Measurements from ENCODE around the gene FOXQ1. TPM values are rescaled to one million over a fixed set of nuclear protein-coding genes. Genes with fewer than 3 reads are reported as not detected.

Gene FOXQ1
- total RNA-seq, 2 experiments from 2014 or later = not detected

- no peaks in the 10 kb centered on the region for H3K9me3 ChIP-seq (ENCODE audit: low read length)
- no TSS peak for BruUV-seq (replicated peaks)
- DNase-seq (ENCODE audit: low spot score) = no peak
- no peaks in the 10 kb centered on the region for H3K79me2 ChIP-seq (ENCODE audit: insufficient read depth, low read depth, low read length)
- H3K4me3 ChIP-seq (ENCODE audit: low read depth, low read length, poor library complexity, severe bottlenecking) = no peak overlapping the region
- no peak for TF ChIP-seq EZH2phosphoT487 (IDR thresholded peaks at IDR 0.05; ENCODE audit: borderline replicate concordance, low read depth, low read length)
- TF ChIP-seq, protein P1, sequence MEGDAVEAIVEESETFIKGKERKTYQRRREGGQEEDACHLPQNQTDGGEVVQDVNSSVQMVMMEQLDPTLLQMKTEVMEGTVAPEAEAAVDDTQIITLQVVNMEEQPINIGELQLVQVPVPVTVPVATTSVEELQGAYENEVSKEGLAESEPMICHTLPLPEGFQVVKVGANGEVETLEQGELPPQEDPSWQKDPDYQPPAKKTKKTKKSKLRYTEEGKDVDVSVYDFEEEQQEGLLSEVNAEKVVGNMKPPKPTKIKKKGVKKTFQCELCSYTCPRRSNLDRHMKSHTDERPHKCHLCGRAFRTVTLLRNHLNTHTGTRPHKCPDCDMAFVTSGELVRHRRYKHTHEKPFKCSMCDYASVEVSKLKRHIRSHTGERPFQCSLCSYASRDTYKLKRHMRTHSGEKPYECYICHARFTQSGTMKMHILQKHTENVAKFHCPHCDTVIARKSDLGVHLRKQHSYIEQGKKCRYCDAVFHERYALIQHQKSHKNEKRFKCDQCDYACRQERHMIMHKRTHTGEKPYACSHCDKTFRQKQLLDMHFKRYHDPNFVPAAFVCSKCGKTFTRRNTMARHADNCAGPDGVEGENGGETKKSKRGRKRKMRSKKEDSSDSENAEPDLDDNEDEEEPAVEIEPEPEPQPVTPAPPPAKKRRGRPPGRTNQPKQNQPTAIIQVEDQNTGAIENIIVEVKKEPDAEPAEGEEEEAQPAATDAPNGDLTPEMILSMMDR (conservative IDR thresholded peaks at IDR 0.05; ENCODE audit: low read length) = no peak
- H3K4me1 ChIP-seq (ENCODE audit: insufficient read depth, low read length, poor library complexity, severe bottlenecking) = no peaks in the 10 kb centered on the region
- ChIA-PET CTCF (ENCODE audit: unreplicated experiment) (no interaction called here), POLR2A (no interaction called here)
- H3K36me3 ChIP-seq (ENCODE audit: insufficient read depth, low read length) = no peaks in the 10 kb centered on the region
- no peak overlapping the region for H3K27ac ChIP-seq (ENCODE audit: low read depth, low read length, poor library complexity, severe bottlenecking)
- no peaks in the 10 kb centered on the region for H3K9me2 ChIP-seq (ENCODE audit: insufficient read depth, low read length)
- no peak overlapping the region for H2AFZ ChIP-seq (ENCODE audit: low read length)
- intact Hi-C loops (cut with micrococcal nuclease; ENCODE audit: unreplicated experiment) = no loop called here
- no peak overlapping the region for H3K4me2 ChIP-seq (ENCODE audit: low read length)
- H4K20me1 ChIP-seq (ENCODE audit: insufficient read depth, low read length) = no peaks in the 10 kb centered on the region
Observed at GRCh38 chr6:1271071-1271763, 40.7 kb upstream of the FOXQ1 start.

GRCh38 chr6:1278061-1278720 is 33.7 kb upstream of the FOXQ1 start:
- intact Hi-C loops (cut with micrococcal nuclease; ENCODE audit: unreplicated experiment) = no loop called here
- H3K9me2 ChIP-seq (ENCODE audit: insufficient read depth, low read length) = no peaks in the 10 kb centered on the region
- ChIA-PET CTCF (ENCODE audit: unreplicated experiment) (no interaction called here), POLR2A (no interaction called here)
- H3K79me2 ChIP-seq (ENCODE audit: insufficient read depth, low read depth, low read length) = no peaks in the 10 kb centered on the region
- no peak overlapping the region for H3K4me2 ChIP-seq (ENCODE audit: low read length)
- H3K4me1 ChIP-seq (ENCODE audit: insufficient read depth, low read length, poor library complexity, severe bottlenecking) = no peaks in the 10 kb centered on the region
- no peaks in the 10 kb centered on the region for H3K36me3 ChIP-seq (ENCODE audit: insufficient read depth, low read length)
- no peaks in the 10 kb centered on the region for H3K9me3 ChIP-seq (ENCODE audit: low read length)
- TF ChIP-seq, protein P1 (conservative IDR thresholded peaks at IDR 0.05; ENCODE audit: low read length) = no peak
- TF ChIP-seq EZH2phosphoT487 (IDR thresholded peaks at IDR 0.05; ENCODE audit: borderline replicate concordance, low read depth, low read length) = no peak
- H3K27ac ChIP-seq (ENCODE audit: low read depth, low read length, poor library complexity, severe bottlenecking) = no peak overlapping the region
- DNase-seq (ENCODE audit: low spot score) = no peak
- no TSS peak for BruUV-seq (replicated peaks)
- H3K4me3 ChIP-seq (ENCODE audit: low read depth, low read length, poor library complexity, severe bottlenecking) = no peak overlapping the region
- H4K20me1 ChIP-seq (ENCODE audit: insufficient read depth, low read length) = no peaks in the 10 kb centered on the region
- no peak overlapping the region for H2AFZ ChIP-seq (ENCODE audit: low read length)

DNA sequence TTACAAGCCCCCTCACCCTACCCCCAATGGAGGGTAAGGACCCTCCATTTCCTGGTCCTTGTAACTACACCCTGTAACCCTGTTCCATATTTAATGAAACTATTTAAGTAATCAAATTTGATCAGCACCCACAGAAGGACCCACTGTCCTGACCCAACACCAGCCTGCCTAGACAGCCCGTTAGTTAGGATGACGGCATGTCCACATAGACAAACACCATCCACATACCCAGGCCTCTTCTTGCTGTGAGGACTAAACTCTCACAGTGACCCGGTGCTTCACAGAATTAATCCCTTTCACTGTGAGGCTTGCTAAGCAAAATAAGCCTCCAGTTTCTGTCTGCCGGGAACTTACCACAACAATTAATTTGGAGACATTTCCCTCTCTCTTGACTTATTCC is 32.8 kb upstream of the FOXQ1 start:
- H3K27ac ChIP-seq (ENCODE audit: low read depth, low read length, poor library complexity, severe bottlenecking) = no peak overlapping the region
- no peaks in the 10 kb centered on the region for H3K36me3 ChIP-seq (ENCODE audit: insufficient read depth, low read length)
- H3K79me2 ChIP-seq (ENCODE audit: insufficient read depth, low read depth, low read length) = no peaks in the 10 kb centered on the region
- TF ChIP-seq, protein P1 (conservative IDR thresholded peaks at IDR 0.05; ENCODE audit: low read length) = no peak
- no peak for TF ChIP-seq EZH2phosphoT487 (IDR thresholded peaks at IDR 0.05; ENCODE audit: borderline replicate concordance, low read depth, low read length)
- POLR2A ChIA-PET = no interaction called here
- no peaks in the 10 kb centered on the region for H4K20me1 ChIP-seq (ENCODE audit: insufficient read depth, low read length)
- no peak overlapping the region for H3K4me3 ChIP-seq (ENCODE audit: low read depth, low read length, poor library complexity, severe bottlenecking)
- no peak overlapping the region for H2AFZ ChIP-seq (ENCODE audit: low read length)
- H3K9me2 ChIP-seq (ENCODE audit: insufficient read depth, low read length) = no peaks in the 10 kb centered on the region
- DNase-seq (ENCODE audit: low spot score) = no peak
- H3K4me2 ChIP-seq (ENCODE audit: low read length) = no peak overlapping the region
- no peaks in the 10 kb centered on the region for H3K4me1 ChIP-seq (ENCODE audit: insufficient read depth, low read length, poor library complexity, severe bottlenecking)
- no peaks in the 10 kb centered on the region for H3K9me3 ChIP-seq (ENCODE audit: low read length)
- intact Hi-C loops (cut with micrococcal nuclease; ENCODE audit: unreplicated experiment) = no loop called here
- CTCF ChIA-PET (ENCODE audit: unreplicated experiment) = no interaction called here
- BruUV-seq (replicated peaks) = no TSS peak
